Right lobe of liver (tissue), 4 donors: Measurements from ENCODE around the gene PGBD1.

Source experiments
- CTCF ChIP-seq, 4 donors: fragments of 200-600 bp in 3 of 4; fragments of 450-650 bp in 1 of 4; IDR thresholded peaks; one replicate each; pipeline versions ENCODE4 v1.5.1 to v1.8.0; 2016 to 2022; ENCODE audit warnings: antibody characterized with exemption in 4 of 4, mild to moderate bottlenecking in 2 of 4
- POLR2A ChIP-seq: fragments of 450-650 bp; IDR thresholded peaks from one replicate; pipeline ENCODE4 v1.6.1; 2017; ENCODE audit warnings: antibody characterized with exemption, mild to moderate bottlenecking
- donor health status: DM: no; HTN: no; CAD: no.
- donor health status: DM: no; HTN: no; CAD: no.
- donor health status: DM: no; HTN: yes; CAD: no.

GRCh38 chr6:28282926-28283325 is 1.6 kb downstream of the PGBD1 start:
- TF ChIP-seq CTCF (IDR thresholded peaks at IDR 0.05), result no peak
- no peak for TF ChIP-seq POLR2A
